Sigmoid colon (tissue), 4 donors: Measurements from ENCODE around the gene TXNL4A.

Source experiments
- CTCF ChIP-seq, 4 experiments: fragments of 450-650 bp in 3 of 4; fragments of 200-600 bp in 1 of 4; IDR thresholded peaks; one replicate each; pipeline ENCODE4 v1.5.1; 2016 to 2019; ENCODE audit warnings: antibody characterized with exemption in 4 of 4, mild to moderate bottlenecking in 3 of 4, moderate library complexity in 2 of 4
- EP300 ChIP-seq, 4 donors: sonication (generic); formaldehyde crosslinking; IDR thresholded peaks; one replicate each; pipeline ENCODE4 v1.6.1; 2017; ENCODE audit warnings: antibody characterized with exemption in 4 of 4
- POLR2A ChIP-seq, 2 donors: fragments of 450-650 bp; IDR thresholded peaks; one replicate each; pipeline ENCODE4 v1.6.1; 2016; ENCODE audit warnings: antibody characterized with exemption in 2 of 2, mild to moderate bottlenecking in 2 of 2, moderate library complexity in 2 of 2
- POLR2AphosphoS5 ChIP-seq, 4 donors: sonication (generic); formaldehyde crosslinking; IDR thresholded peaks; one replicate each; pipeline ENCODE4 v1.6.1; 2017; ENCODE audit warnings: antibody characterized with exemption in 4 of 4

GRCh38 chr18:79932907-79933306 is 55.5 kb downstream of the TXNL4A start:
- TF ChIP-seq POLR2A (IDR thresholded peaks at IDR 0.05) (no peak), CTCF (IDR thresholded peaks at IDR 0.05) (no peak), POLR2AphosphoS5 (IDR thresholded peaks at IDR 0.05) (no peak), EP300 (IDR thresholded peaks at IDR 0.05) (no peak)
